GM20000 (cell line): ENCODE results near the gene OTOG.

Experiments used
- DNase-seq: peaks from one replicate; pipeline ENCODE4 v3.0.0; 2012; ENCODE audit warnings: low spot score
- CTCF ChIP-seq: IDR thresholded peaks from 2 replicates; pipeline ENCODE4 v1.5.1; 2012; ENCODE audit warnings: mild to moderate bottlenecking, control low read depth; ENCODE audit errors: extremely low read depth, missing control alignments

Gene OTOG

DNA sequence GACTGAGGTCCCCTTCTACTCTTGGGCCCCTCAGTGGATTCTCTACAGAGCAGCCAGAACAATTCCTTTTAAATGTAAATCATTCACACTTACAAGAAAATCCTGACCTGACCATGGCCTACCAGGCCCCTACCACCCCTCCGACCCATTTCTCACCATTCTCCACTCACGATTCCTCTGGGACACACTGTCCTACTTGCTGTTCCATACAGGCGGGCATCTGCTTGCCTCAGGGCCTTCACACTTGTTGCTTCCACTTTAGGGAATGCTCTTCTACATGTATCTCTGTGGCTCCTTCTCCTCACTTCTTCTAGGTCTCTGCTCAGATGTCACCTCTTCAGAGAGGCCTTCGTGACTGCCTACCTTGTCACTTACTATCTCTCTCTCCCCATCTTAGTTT, 6.3 kb upstream of the OTOG start:
- no peak for TF ChIP-seq CTCF
- DNase-seq = no peak

DNA sequence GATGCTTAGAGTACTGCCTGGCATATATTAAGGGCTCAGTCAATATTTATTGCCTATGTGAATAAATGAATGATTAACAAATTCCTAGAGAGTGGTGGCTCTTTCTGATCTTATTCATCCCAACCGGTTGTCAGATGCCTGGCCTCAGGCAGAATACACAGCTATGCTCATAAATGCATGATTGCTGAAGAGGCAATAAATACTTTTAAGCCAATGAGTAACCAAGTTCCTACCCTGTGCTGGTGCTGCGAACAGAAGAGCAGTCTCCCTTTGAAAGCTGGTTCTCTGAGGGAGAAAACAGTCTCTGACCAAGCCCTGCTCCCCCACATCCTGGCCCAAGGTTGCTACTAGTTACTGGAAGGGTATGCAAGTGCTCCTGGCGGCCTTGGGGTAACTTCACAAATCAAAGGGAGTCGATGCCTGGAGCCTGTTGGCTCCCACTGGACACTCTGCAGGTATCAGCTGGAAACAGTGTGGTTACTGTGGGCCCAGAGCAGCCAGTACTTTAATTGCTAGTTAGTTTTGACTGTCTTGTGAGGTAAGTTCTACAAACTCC, 5.7 kb upstream of the OTOG start:
- no peak for TF ChIP-seq CTCF
- no peak for DNase-seq

- no peak for DNase-seq
- no peak for TF ChIP-seq CTCF
These were observed 4.8 kb upstream of the OTOG start for GRCh38 chr11:17542249-17542648.

DNA sequence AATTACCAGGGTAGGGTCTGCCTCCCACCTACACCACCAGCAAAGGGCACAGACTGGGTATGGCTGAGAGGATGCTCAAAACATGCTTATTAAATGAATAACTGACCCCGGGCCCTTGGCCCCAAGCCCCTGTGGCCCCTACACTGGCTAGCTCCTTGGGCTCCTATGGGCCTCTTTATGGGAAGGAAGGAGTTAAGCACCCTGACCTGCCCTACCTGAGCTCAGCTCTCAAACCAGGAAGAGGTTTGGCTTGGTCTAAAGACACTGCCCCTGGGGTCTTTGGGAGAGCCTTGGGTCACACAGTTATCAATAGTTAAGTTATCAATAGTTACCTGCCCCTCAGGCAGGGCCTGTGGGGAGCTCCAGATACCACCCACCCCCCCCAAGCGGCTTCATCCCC, 4.0 kb upstream of the OTOG start:
- DNase-seq = no peak
- no peak for TF ChIP-seq CTCF

GRCh38 chr11:17543574-17544180, 3.4 kb upstream of the OTOG start:
- DNase-seq = no peak
- TF ChIP-seq CTCF = no peak

DNA sequence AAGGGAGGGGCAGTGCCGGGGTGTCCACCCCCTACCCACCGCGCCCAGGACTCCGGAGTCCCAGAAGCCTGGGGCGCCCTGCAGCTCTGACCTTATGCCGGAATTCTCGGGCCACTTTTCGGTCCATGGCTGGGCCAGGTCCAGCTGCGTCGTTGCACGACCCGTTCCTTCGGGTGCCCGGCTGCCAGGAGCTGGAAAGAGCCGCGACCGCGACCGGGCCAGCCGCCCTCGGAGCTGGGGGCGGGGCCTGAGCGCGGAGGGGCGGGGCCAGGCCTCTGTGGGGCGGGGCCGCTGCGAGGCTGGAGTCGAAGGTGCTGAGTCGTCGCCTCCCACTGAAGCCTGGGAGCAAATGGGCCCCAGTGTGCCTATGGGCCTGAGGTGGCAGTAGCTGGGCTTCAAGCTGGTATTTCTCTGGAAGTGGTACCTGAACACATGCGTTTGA, 2.9 kb upstream of the OTOG start, which contains the start of gene USH1C:
Gene USH1C (minus strand): TSS at position 236 of the 442 bp plus-strand sequence. CDS start 109 bp downstream, at position 127.
- no peak for TF ChIP-seq CTCF
- DNase-seq = no peak

GRCh38 chr11:17546240-17546639, 819 bp upstream of the OTOG start:
- TF ChIP-seq CTCF = no peak
- DNase-seq = no peak
